H9 (cell line): ENCODE results near the gene SDF2L1. TPM values are rescaled to one million over a fixed set of nuclear protein-coding genes. Genes with fewer than 3 reads are reported as not detected.

Source experiments
- DNase-seq: peaks from one replicate; pipeline ENCODE4 v3.0.0-alpha.2; 2017
- H2AFZ ChIP-seq: one replicate; pipeline ENCODE4 v1.6.1; 2013; ENCODE audit warnings: mild to moderate bottlenecking, low read length, control low read depth, moderate library complexity
- H2AK5ac ChIP-seq: 2 replicates; pipeline ENCODE4 v1.6.1; 2013; ENCODE audit warnings: low read length, control low read depth, mixed read lengths; ENCODE audit not compliant: insufficient read length
- H2BK120ac ChIP-seq: one replicate; pipeline ENCODE4 v1.6.1; 2013; ENCODE audit warnings: low read depth, mild to moderate bottlenecking, low read length, control low read depth, inconsistent platforms; ENCODE audit not compliant: poor library complexity, severe bottlenecking
- H2BK12ac ChIP-seq: 2 replicates; pipeline ENCODE4 v1.6.1; 2013; ENCODE audit warnings: low read length, control low read depth, mixed read lengths, low read depth; ENCODE audit not compliant: insufficient read length
- H2BK15ac ChIP-seq: 2 replicates; pipeline ENCODE4 v1.6.1; 2013; ENCODE audit warnings: low read depth, low read length, control low read depth
- H2BK20ac ChIP-seq: one replicate; pipeline ENCODE4 v1.6.1; 2013; ENCODE audit warnings: low read depth, mild to moderate bottlenecking, low read length, control low read depth, inconsistent platforms; ENCODE audit not compliant: poor library complexity, severe bottlenecking
- H2BK5ac ChIP-seq: 2 replicates; pipeline ENCODE4 v1.6.1; 2013; ENCODE audit warnings: low read length, control low read depth, mixed read lengths; ENCODE audit not compliant: insufficient read length
- H3K14ac ChIP-seq: 2 replicates; pipeline ENCODE4 v1.6.1; 2013; ENCODE audit warnings: low read length, control low read depth; ENCODE audit not compliant: insufficient read depth
- H3K18ac ChIP-seq: 2 replicates; pipeline ENCODE4 v1.6.1; 2013; ENCODE audit warnings: low read depth, mild to moderate bottlenecking, mixed read lengths, low read length, control low read depth; ENCODE audit not compliant: insufficient read length
- H3K23ac ChIP-seq: 2 replicates; pipeline ENCODE4 v1.6.1; 2013; ENCODE audit warnings: low read length, control low read depth, mixed read lengths, low read depth; ENCODE audit not compliant: insufficient read length
- H3K23me2 ChIP-seq: 2 replicates; pipeline ENCODE4 v1.6.1; 2013; ENCODE audit warnings: low read depth, mild to moderate bottlenecking, mixed read lengths, low read length, control low read depth; ENCODE audit not compliant: insufficient read length, poor library complexity, severe bottlenecking
- H3K27ac ChIP-seq: 2 replicates; pipeline ENCODE4 v1.5.1; 2013; ENCODE audit warnings: low read length, control low read depth, mixed read lengths, low read depth; ENCODE audit not compliant: insufficient read length
- H3K27me3 ChIP-seq: 2 replicates; pipeline ENCODE4 v1.6.1; 2013; ENCODE audit warnings: low read length, control low read depth, inconsistent platforms; ENCODE audit not compliant: insufficient read depth
- H3K4ac ChIP-seq: 2 replicates; pipeline ENCODE4 v1.6.1; 2013; ENCODE audit warnings: low read depth, mild to moderate bottlenecking, control low read depth, inconsistent platforms, low read length, moderate library complexity
- H3K4me1 ChIP-seq: 2 replicates; pipeline ENCODE4 v1.6.1; 2013; ENCODE audit warnings: low read length, control low read depth, inconsistent platforms; ENCODE audit not compliant: insufficient read depth
- H3K4me2 ChIP-seq: 2 replicates; pipeline ENCODE4 v1.6.1; 2013; ENCODE audit warnings: low read length, control low read depth, mixed read lengths; ENCODE audit not compliant: insufficient read length, insufficient read depth
- H3K56ac ChIP-seq: 2 replicates; pipeline ENCODE4 v1.6.1; 2013; ENCODE audit warnings: low read depth, mild to moderate bottlenecking, mixed read lengths, low read length, control low read depth; ENCODE audit not compliant: insufficient read length
- H3K79me1 ChIP-seq: 2 replicates; pipeline ENCODE4 v1.6.1; 2013; ENCODE audit warnings: low read depth, mild to moderate bottlenecking, moderate library complexity, low read length, control low read depth, inconsistent platforms; ENCODE audit not compliant: insufficient read depth, poor library complexity, severe bottlenecking
- H3K79me2 ChIP-seq: 2 replicates; pipeline ENCODE4 v1.6.1; 2013; ENCODE audit warnings: low read length, control low read depth, inconsistent platforms; ENCODE audit not compliant: insufficient read depth
- H3K9ac ChIP-seq: 2 replicates; pipeline ENCODE4 v1.6.1; 2013; ENCODE audit warnings: low read length, control low read depth, mixed read lengths; ENCODE audit not compliant: insufficient read length; ENCODE audit errors: extremely low read depth
- H3K9me3 ChIP-seq: one replicate; pipeline ENCODE4 v1.6.1; 2013; ENCODE audit warnings: low read depth, low read length, inconsistent platforms; ENCODE audit not compliant: control insufficient read depth
- H3T11ph ChIP-seq: one replicate; pipeline ENCODE4 v1.6.1; 2013; ENCODE audit warnings: mild to moderate bottlenecking, low read length, control low read depth, inconsistent platforms
- H4K20me1 ChIP-seq: one replicate; pipeline ENCODE4 v1.6.1; 2013; ENCODE audit not compliant: control insufficient read depth, insufficient read length, insufficient read depth
- H4K5ac ChIP-seq: 2 replicates; pipeline ENCODE4 v1.6.1; 2013; ENCODE audit warnings: low read depth, mild to moderate bottlenecking, mixed read lengths, low read length, control low read depth; ENCODE audit not compliant: insufficient read length
- H4K8ac ChIP-seq: replicated peaks from 2 replicates; pipeline ENCODE4 v1.6.1; 2013; ENCODE audit warnings: low read length, control low read depth, mixed read lengths, low read depth; ENCODE audit not compliant: insufficient read length
- H4K91ac ChIP-seq: 2 replicates; pipeline ENCODE4 v1.6.1; 2013; ENCODE audit warnings: low read depth, mild to moderate bottlenecking, moderate library complexity, mixed read lengths, low read length, control low read depth; ENCODE audit not compliant: insufficient read length
- H3K27ac Mint-ChIP-seq, 3 experiments: 2 replicates in 2 of 3; 3 replicates in 1 of 3; pipeline ENCODE4 v1.8.0; 2020 to 2021; ENCODE audit warnings: mixed read lengths in 3 of 3, mild to moderate bottlenecking in 1 of 3, moderate library complexity in 1 of 3
- H3K27me3 Mint-ChIP-seq: 2 replicates; pipeline ENCODE4 v1.8.0; 2021; ENCODE audit warnings: low read depth, mild to moderate bottlenecking, moderate library complexity, mixed read lengths
- H3K36me3 Mint-ChIP-seq, 3 experiments: 2 replicates in 2 of 3; 3 replicates in 1 of 3; pipeline ENCODE4 v1.8.0; 2020 to 2021; ENCODE audit warnings: low read depth in 3 of 3, mixed read lengths in 3 of 3; ENCODE audit not compliant: insufficient read depth in 1 of 3
- H3K4me1 Mint-ChIP-seq, 2 experiments: 2 replicates each; pipeline ENCODE4 v1.8.0; 2020; ENCODE audit warnings: mixed read lengths in 2 of 2
- H3K4me3 Mint-ChIP-seq, 2 experiments: 2 replicates in 1 of 2; 3 replicates in 1 of 2; pipeline ENCODE4 v1.8.0; 2020 to 2021; ENCODE audit warnings: mild to moderate bottlenecking in 2 of 2, mixed read lengths in 2 of 2, moderate library complexity in 1 of 2
- H3K9me3 Mint-ChIP-seq, 2 experiments: 2 replicates in 1 of 2; 3 replicates in 1 of 2; pipeline ENCODE4 v1.8.0; 2020; ENCODE audit warnings: mild to moderate bottlenecking in 2 of 2, mixed read lengths in 2 of 2, moderate library complexity in 1 of 2
- WGBS: extraction: QIAGEN DNeasy Blood & Tissue Kit; methylation state at CpG from one replicate; pipeline ENCODE4 v1.1.7; 2013; ENCODE audit warnings: missing lambda C conversion rate, low lambda C conversion rate, mixed read lengths; ENCODE audit not compliant: insufficient read length; ENCODE audit errors: extremely low coverage; 5-methylcytosine and 5-hydroxymethylcytosine counted together
- total RNA-seq: library from RNA; stranded (reverse); gene quantifications from 2 replicates; pipeline ENCODE4 v1.2.1, GENCODE V29; 2021
- TF ChIP-seq, protein P1 (sequence below): fragments of 200-600 bp; sonication (generic); conservative IDR thresholded peaks from 3 replicates; pipeline ENCODE4 v1.8.0; 2021; ENCODE audit warnings: antibody characterized with exemption, mild to moderate bottlenecking

The SDF2L1 gene
- total RNA-seq, 1 experiment from 2014 or later, result 36.0 TPM

DNA sequence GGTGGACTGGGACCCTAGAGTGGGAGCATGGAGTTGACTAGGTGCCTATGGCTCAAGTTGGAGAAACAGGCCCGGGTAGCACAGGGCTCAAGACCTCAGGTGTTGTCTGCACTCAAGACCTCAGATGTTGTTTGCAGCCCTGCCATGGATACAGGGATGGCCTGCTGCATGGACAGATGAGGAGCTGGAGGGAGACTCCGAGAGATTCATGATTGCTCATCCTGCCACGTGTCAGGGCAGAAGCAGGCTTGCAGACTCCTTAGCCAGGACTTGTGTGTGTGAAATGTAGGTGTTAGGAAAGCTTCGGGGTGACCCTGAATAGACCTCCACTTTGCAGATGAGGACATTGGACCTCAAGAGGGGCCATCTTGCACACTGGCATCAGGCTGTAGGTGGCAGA, 8.6 kb upstream of the SDF2L1 start:
- Histone ChIP-seq H3K56ac (no peak overlapping the region), H3K14ac (no peak overlapping the region), H3K4me2 (no peak overlapping the region), H2AK5ac (no peak overlapping the region), H3K23me2 (peaks cover 5% of the 10 kb centered on the region), H3K23ac (no peak overlapping the region), H3K9me3 (no peaks in the 10 kb centered on the region), H3K18ac (no peak overlapping the region), H3K27me3 (no peaks in the 10 kb centered on the region; the same call in 1 of the 2 replicates), H4K91ac (no peak overlapping the region), H2BK5ac (no peak overlapping the region), H3K79me1 (no peaks in the 10 kb centered on the region), H2AFZ (no peak overlapping the region), H3K4me1 (no peaks in the 10 kb centered on the region), H3K79me2 (no peaks in the 10 kb centered on the region), H3K9ac (no peak overlapping the region), H3K4ac (no peak overlapping the region), H4K20me1 (no peaks in the 10 kb centered on the region), H2BK15ac (no peak overlapping the region), H4K5ac (no peak overlapping the region), H2BK12ac (no peak overlapping the region), H4K8ac (no peak overlapping the region), H3K27ac (no peak overlapping the region), H3T11ph (no peak overlapping the region), H2BK20ac (no peak overlapping the region), H2BK120ac (no peak overlapping the region)
- Mint-ChIP-seq H3K4me3 (no peak overlapping the region; a peak in 1 of 5 replicates), H3K27me3 (peaks cover 27% of the 10 kb centered on the region), H3K9me3 (no peaks in the 10 kb centered on the region; a peak in 1 of 5 replicates), H3K36me3 (peaks cover 0 to 1% (median 0%) of the 10 kb centered on the region in 3 experiments; a peak in 3 of 7 replicates), H3K27ac (no peak overlapping the region), H3K4me1 (0 out of 4 replicates have a peak, but pooled peaks cover 0 to 2% of the 10 kb centered on the region in 2 experiments)
- no CpG with 5 or more reads among the region's 4 CpGs for WGBS
- no peak for DNase-seq
- TF ChIP-seq, protein P1, sequence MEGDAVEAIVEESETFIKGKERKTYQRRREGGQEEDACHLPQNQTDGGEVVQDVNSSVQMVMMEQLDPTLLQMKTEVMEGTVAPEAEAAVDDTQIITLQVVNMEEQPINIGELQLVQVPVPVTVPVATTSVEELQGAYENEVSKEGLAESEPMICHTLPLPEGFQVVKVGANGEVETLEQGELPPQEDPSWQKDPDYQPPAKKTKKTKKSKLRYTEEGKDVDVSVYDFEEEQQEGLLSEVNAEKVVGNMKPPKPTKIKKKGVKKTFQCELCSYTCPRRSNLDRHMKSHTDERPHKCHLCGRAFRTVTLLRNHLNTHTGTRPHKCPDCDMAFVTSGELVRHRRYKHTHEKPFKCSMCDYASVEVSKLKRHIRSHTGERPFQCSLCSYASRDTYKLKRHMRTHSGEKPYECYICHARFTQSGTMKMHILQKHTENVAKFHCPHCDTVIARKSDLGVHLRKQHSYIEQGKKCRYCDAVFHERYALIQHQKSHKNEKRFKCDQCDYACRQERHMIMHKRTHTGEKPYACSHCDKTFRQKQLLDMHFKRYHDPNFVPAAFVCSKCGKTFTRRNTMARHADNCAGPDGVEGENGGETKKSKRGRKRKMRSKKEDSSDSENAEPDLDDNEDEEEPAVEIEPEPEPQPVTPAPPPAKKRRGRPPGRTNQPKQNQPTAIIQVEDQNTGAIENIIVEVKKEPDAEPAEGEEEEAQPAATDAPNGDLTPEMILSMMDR, result no peak
